ENCODE data around the gene GALNT3.

Gene GALNT3

DNA sequence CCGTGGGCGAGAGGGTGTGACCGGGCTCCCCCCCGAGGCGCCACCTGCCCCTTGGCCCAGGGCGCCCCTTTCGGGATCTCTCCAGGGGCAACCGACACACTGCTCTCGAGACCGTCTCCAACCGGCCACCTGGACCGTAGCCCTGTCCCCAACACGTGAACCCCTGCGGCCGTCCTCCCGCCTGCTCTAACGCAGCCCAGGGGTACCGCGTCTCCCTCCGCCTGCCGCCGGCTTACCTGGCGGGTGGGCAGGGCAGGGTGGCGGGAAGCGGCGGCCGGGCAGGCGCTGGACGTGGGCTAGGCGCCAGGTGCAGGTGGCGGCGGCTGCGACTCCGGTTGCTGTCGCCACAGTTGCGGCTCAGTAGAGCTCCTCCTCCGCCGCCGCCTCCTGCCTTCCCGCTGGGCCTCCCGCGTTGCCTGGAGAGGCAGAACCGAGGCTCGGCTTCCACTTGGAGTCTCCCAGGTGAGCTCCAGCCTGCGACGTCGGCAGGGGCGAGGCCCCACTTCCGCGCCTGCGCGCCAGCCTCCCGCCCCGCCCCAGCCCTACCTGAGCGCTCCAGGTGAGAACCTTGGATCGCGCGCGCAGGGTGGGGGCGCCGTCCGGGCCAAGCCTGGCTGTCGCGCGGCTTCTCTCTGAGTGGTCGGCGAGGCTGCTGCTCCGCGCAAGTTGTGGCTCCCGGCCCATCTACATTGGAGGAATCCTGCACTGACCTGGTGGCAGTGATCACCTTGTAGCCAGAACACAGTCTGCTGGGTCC is at the start of gene GALNT3:
Gene GALNT3 (minus strand): TSS at position 469 of the 757 bp plus-strand sequence. CDS start 23,547 bp downstream, outside the sequence.
- Histone ChIP-seq H3K9ac (ENCODE audit: low read depth, low read length) (peak within 1 kb of the TSS; percentile 91), H3K9me3 (ENCODE audit: control insufficient read depth, insufficient read depth, low read length) (no peaks in the 10 kb centered on the region), H3K4me1 (ENCODE audit: insufficient read depth, low read length) (peaks cover 20% of the 10 kb centered on the region; the same call in 1 of the 2 replicates), H3K36me3 (ENCODE audit: insufficient read depth, low read length) (no peaks in the 10 kb centered on the region)

DNA sequence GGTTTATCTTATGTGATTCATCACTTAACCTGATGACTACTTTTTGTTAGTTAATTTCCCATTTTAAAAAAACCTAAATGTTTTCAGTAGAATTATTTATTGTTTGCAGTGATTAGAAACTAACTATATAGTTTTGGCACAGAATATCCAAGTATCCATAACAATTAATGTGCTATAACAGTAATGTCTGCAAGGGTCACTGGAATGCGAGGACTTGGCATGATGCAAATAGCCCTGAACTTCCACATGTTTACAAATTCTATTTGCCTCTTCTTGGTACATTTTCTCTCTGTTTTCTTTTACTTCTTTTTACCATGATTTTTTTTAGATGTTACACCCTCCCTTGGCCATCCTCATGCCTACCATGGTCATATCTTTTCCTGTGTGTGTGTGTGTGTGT is 49.3 kb upstream of the GALNT3 start:
- H3K4me1 ChIP-seq (ENCODE audit: insufficient read depth, low read length) = peaks cover 35% of the 10 kb centered on the region
- no peak overlapping the region for H3K9ac ChIP-seq (ENCODE audit: low read depth, low read length)
- H3K9me3 ChIP-seq (ENCODE audit: control insufficient read depth, insufficient read depth, low read length) = no peaks in the 10 kb centered on the region
- no peaks in the 10 kb centered on the region; the same call in 1 of the 2 replicates for H3K36me3 ChIP-seq (ENCODE audit: insufficient read depth, low read length)

DNA sequence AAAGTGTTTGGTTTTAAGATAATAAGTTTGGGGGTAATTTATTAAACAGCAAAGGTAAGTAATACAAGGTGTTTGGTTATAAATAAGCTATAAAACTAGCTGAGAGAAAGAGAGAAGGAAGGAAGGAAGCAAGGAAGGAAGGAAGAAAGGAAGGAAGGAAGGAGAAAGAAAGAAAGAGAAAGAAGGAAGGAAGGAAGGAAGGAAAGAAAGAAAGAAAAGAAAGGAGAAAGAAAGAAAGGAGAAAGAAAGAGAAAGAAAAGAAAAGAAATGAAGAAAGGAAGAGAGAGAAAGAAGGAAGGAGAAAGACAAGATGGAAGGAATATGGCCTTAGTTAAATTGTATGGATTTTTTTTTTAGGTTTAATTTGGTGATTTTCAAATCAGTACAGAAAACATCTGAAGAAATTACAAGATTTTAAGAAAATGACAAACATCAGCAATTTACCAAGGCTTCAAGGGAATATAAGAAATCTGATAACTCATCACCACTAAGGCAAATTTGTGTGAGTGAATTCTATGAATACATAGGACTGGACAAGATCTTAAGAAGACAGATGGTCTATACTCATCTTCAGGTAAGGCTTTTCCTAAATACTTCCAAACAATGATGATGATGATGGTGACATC is 46.4 kb upstream of the GALNT3 start:
- Histone ChIP-seq H3K9me3 (ENCODE audit: control insufficient read depth, insufficient read depth, low read length) (no peaks in the 10 kb centered on the region), H3K9ac (ENCODE audit: low read depth, low read length) (no peak overlapping the region), H3K36me3 (ENCODE audit: insufficient read depth, low read length) (no peaks in the 10 kb centered on the region; the same call in 1 of the 2 replicates), H3K4me1 (ENCODE audit: insufficient read depth, low read length) (peaks cover 30% of the 10 kb centered on the region)

DNA sequence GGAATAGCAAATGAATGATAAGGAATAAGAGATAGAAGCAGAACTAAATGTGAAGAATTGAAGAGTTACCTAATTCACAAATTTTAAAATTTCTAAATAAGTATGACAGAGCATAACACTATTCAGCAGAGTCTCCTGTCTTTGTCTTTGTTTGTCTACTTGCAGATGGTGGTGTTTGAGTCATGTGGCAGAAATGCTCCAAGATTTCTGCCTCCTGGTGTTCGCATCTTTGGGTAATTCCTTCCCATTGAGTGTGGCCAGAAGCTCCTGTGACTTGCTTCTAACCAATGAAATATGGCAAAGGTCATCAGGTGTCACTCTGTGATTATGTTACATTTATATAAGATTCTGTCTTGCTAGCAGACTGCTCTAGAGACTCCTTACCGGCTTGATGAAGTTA is 45.6 kb upstream of the GALNT3 start:
- Histone ChIP-seq H3K9me3 (ENCODE audit: control insufficient read depth, insufficient read depth, low read length) (no peaks in the 10 kb centered on the region), H3K9ac (ENCODE audit: low read depth, low read length) (no peak overlapping the region), H3K4me1 (ENCODE audit: insufficient read depth, low read length) (peaks cover 22% of the 10 kb centered on the region), H3K36me3 (ENCODE audit: insufficient read depth, low read length) (no peaks in the 10 kb centered on the region; the same call in 1 of the 2 replicates)

DNA sequence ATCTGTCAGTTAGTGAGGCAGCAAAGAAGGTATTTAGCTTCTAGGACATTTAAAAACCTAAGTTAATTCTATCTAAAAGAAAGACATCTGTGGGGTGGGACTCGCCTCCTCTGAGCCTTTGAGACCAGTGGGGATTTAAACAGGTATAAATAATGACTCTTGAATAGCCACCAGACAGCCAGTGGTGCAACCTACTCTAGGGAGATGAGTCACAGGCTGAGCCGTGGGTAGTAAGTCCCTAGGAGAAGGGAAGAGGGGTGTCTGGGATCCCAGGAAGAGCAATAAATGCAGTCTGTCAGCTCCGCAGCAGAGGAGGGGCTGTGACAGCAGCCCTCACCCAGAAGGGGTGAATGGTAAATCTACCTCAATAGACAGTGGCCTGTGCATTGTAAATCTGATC is 43.1 kb upstream of the GALNT3 start:
- peaks cover 3% of the 10 kb centered on the region; the same call in 1 of the 2 replicates for H3K4me1 ChIP-seq (ENCODE audit: insufficient read depth, low read length)
- no peaks in the 10 kb centered on the region; the same call in 1 of the 2 replicates for H3K36me3 ChIP-seq (ENCODE audit: insufficient read depth, low read length)
- H3K9me3 ChIP-seq (ENCODE audit: control insufficient read depth, insufficient read depth, low read length) = no peaks in the 10 kb centered on the region
- H3K9ac ChIP-seq (ENCODE audit: low read depth, low read length) = no peak overlapping the region

DNA sequence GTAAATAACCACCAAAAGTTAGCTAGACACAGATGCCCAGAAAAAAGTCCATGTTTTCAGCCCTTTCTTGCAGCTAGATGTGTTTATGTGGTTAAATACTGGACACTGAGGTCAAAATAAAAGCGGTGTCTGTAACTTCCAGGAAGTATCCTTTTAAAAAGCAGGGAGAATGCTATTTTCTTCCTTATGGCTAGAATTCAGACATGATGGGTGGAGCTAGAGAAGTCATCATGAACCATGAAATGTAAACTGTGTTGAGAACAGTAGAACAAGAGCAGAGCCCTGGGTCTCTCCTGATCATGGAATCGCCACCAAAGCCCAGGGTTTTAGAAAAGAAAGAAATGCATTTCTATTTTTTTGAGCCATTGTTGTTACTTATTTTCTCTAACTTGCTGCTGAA is 41.3 kb upstream of the GALNT3 start:
- Histone ChIP-seq H3K4me1 (ENCODE audit: insufficient read depth, low read length) (0 out of 2 replicates have a peak, but pooled peaks cover 3% of the 10 kb centered on the region), H3K36me3 (ENCODE audit: insufficient read depth, low read length) (no peaks in the 10 kb centered on the region; the same call in 1 of the 2 replicates), H3K9ac (ENCODE audit: low read depth, low read length) (no peak overlapping the region), H3K9me3 (ENCODE audit: control insufficient read depth, insufficient read depth, low read length) (no peaks in the 10 kb centered on the region)

DNA sequence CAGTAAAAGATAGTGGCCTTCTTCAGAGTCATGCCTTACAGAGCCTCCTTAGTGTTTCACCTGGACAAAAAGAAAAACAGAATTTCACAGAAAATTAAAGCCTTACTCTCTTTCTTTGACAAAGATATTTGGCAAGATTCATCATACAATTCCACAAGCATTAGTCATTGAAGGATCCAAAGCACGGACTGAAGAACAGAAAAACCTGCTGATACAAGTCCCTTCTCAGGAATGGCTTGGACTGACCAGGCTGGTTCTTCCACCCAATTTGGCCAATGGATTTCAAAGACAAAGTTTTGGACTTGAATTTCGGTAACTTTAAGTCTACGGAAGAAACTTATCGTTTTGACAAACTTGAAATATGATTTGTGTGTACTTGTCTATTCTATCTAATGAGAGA is 39.1 kb upstream of the GALNT3 start:
- no peaks in the 10 kb centered on the region for H3K9me3 ChIP-seq (ENCODE audit: control insufficient read depth, insufficient read depth, low read length)
- no peaks in the 10 kb centered on the region for H3K36me3 ChIP-seq (ENCODE audit: insufficient read depth, low read length)
- no peak overlapping the region for H3K9ac ChIP-seq (ENCODE audit: low read depth, low read length)
- H3K4me1 ChIP-seq (ENCODE audit: insufficient read depth, low read length) = 0 out of 2 replicates have a peak, but pooled peaks cover 3% of the 10 kb centered on the region

DNA sequence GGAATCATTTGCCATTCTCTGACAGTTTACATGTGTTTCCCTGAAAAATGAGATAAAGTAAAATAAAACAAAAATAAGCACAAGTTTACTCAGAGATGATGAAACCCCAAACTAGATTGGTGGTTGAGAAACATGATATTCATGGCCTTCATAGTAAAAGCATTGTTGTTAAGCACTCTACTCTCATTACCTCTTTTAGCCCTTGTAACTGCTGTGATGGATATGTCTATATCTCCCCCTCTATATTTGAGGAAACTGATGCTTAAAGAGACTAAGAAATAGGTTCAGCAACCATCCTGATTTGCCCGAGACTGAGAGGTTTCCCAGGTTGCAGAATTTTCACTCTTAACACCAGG is 33.9 kb upstream of the GALNT3 start:
- H3K9me3 ChIP-seq (ENCODE audit: control insufficient read depth, insufficient read depth, low read length) = no peaks in the 10 kb centered on the region
- no peaks in the 10 kb centered on the region for H3K36me3 ChIP-seq (ENCODE audit: insufficient read depth, low read length)
- H3K9ac ChIP-seq (ENCODE audit: low read depth, low read length) = no peak overlapping the region
- no peaks in the 10 kb centered on the region for H3K4me1 ChIP-seq (ENCODE audit: insufficient read depth, low read length)

DNA sequence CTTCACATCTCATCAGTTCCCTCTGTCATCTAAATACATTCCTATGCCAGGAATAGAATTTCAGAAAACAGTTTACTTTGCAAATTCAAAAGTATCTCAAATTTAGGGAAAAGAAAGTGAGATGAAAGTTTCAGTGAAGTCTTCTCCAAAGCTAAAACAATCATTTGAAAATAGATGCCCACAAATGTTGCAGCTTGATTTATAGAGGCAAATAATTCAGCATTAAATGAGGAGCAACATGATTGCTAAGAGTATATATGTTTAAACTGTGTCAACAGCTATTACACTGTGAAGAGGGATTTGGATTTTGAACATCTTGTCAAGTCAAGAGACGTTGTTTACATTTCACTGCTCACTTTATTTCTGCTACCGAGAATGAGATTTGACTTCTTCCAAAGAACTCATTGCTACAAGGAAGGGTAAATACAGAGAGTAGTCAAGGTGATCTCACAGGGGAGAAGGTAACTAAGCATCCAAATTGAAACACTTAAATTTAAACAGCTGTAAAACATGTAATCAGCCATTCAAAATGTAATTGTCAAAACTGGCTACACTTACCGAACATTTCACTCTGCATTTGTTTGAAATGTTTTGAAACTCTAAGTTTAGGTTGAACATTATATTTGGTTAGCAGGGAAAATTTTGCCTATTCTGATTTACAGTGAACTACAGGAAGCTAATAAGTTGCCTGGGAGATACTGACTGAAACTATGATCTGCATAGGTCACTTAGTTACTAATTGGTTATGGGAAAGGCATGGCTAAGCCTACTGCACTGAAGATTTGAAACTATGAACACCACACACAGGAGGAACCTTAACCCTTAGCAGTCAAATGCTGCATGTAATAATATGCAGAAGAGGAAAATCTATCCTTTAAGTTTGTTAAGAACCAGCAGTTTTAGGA is 33.2 kb upstream of the GALNT3 start:
- Histone ChIP-seq H3K4me1 (ENCODE audit: insufficient read depth, low read length) (no peaks in the 10 kb centered on the region), H3K36me3 (ENCODE audit: insufficient read depth, low read length) (no peaks in the 10 kb centered on the region), H3K9me3 (ENCODE audit: control insufficient read depth, insufficient read depth, low read length) (no peaks in the 10 kb centered on the region), H3K9ac (ENCODE audit: low read depth, low read length) (no peak overlapping the region)

DNA sequence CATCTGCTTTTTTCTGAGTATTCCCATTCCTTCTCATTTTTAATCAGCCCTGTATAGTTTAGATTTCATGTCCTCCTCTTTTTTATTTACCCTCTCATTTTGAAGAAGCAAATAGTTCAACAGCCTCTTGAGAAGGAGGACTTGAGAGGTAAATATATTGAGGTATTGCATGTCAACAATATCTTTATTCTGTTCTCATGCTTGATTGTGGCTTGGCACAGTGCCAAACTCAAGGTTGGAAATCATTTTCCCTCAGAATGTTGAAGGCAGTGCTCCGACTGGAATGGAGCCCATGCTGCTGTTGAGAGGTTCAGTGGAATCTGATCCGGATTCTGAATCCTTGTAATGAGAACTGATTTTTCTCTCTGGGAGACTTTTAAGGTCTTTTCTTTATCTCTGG is 31.0 kb upstream of the GALNT3 start:
- Histone ChIP-seq H3K9me3 (ENCODE audit: control insufficient read depth, insufficient read depth, low read length) (no peaks in the 10 kb centered on the region), H3K9ac (ENCODE audit: low read depth, low read length) (no peak overlapping the region), H3K4me1 (ENCODE audit: insufficient read depth, low read length) (peaks cover 7% of the 10 kb centered on the region), H3K36me3 (ENCODE audit: insufficient read depth, low read length) (no peaks in the 10 kb centered on the region)

DNA sequence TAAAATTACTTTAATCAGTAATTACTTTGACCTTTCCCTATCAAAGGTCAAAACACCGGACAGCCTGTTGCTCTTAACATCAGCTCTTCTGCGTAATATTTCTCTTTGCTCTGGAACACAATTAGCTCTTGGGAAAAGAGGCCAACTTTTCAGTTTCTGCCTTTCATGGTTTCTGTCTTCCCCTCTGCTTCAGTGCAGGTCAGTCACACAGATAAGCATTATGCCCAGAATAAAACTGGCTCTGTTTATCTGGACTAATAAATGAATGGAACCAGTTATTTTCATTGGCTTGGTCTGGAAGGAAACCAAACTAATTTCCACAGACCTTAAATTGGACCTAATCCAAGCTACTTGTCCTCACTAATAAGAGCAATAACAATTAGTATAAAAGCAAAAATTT is 26.2 kb upstream of the GALNT3 start:
- Histone ChIP-seq H3K4me1 (ENCODE audit: insufficient read depth, low read length) (peaks cover 7% of the 10 kb centered on the region), H3K36me3 (ENCODE audit: insufficient read depth, low read length) (no peaks in the 10 kb centered on the region), H3K9me3 (ENCODE audit: control insufficient read depth, insufficient read depth, low read length) (no peaks in the 10 kb centered on the region), H3K9ac (ENCODE audit: low read depth, low read length) (no peak overlapping the region)

DNA sequence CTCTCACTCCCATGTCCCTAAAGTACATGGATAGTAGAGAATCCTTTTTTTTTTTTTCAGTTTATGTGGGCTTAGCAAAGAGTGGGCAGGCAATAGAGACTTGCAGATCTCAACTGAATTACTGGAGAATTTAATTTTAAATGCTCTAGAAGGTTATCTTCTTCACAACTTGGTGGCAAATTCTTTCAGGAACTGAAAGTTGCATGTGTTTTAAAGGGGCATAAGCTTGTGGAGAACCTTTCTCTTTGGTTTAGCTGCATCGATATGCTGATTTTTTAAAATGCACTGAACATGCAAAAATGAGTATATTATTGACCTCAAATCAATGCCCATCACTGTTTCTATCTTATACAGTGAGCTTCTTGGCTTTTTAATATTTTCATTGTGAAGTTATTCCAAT is 24.9 kb upstream of the GALNT3 start:
- Histone ChIP-seq H3K36me3 (ENCODE audit: insufficient read depth, low read length) (no peaks in the 10 kb centered on the region), H3K9me3 (ENCODE audit: control insufficient read depth, insufficient read depth, low read length) (no peaks in the 10 kb centered on the region), H3K4me1 (ENCODE audit: insufficient read depth, low read length) (peaks cover 7% of the 10 kb centered on the region), H3K9ac (ENCODE audit: low read depth, low read length) (no peak overlapping the region)

DNA sequence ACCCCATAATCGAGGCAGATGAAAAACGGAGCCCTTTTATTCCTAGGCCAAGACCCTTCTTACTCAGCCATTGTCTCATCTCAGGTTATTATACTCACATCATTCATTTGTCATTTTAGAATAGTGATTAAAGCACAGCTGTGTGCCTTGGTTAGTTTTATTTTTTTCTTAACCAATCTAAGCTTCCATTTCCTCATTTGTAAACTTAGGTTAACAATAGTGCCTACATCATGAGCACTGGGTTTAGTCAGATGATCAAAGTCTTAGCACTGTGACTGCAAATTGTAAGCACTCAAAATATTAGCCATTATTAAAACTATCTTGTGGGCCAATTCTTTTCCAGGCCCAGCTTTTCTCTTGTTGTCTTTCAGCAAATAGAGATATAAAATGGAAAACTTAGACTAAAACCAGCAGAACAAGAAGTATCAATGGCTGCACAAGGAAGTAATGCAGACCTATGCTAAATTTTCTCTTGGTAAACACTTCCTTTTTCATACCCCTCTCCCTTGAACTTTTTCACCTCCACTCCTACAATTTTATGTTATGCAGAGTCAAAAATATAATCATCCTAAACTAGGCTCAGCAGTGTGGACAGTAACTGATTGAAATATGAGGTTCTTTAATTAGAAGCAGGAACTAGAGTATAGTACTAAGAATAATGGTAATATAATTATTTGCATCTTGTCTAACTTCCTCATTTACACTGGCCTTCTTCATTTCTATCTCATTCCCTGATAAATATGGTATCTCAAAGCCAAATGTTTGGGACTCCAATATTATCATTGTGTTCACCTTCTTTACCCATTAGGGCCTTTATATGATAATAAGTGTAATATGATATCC is 21.5 kb upstream of the GALNT3 start:
- H3K9me3 ChIP-seq (ENCODE audit: control insufficient read depth, insufficient read depth, low read length) = no peaks in the 10 kb centered on the region
- no peaks in the 10 kb centered on the region for H3K36me3 ChIP-seq (ENCODE audit: insufficient read depth, low read length)
- H3K4me1 ChIP-seq (ENCODE audit: insufficient read depth, low read length) = peaks cover 5% of the 10 kb centered on the region
- H3K9ac ChIP-seq (ENCODE audit: low read depth, low read length) = no peak overlapping the region

DNA sequence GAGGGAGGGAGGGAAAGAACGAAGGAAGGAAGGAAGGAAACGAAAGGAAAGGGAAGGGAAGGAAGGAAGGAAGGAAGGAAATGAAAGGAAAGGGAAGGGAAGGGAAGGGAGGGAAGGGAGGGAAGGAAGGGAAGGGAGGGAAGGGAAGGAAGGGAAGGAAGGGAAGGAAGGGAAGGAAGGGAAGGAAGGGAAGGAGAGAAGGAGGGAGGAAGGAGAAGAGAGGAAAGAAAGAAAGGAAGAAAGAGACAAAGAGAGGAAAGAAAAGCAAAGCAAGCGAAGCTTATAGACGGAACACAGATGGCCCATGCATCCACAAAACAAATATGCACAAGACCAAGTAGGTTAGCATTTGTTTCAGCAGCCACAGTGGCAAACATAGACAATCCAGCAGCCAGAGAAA is 20.4 kb upstream of the GALNT3 start:
- H3K4me1 ChIP-seq (ENCODE audit: insufficient read depth, low read length) = no peaks in the 10 kb centered on the region; the same call in 1 of the 2 replicates
- H3K9me3 ChIP-seq (ENCODE audit: control insufficient read depth, insufficient read depth, low read length) = no peaks in the 10 kb centered on the region
- no peaks in the 10 kb centered on the region for H3K36me3 ChIP-seq (ENCODE audit: insufficient read depth, low read length)
- no peak overlapping the region for H3K9ac ChIP-seq (ENCODE audit: low read depth, low read length)
